Measurements from ENCODE around the gene MBD6.

GRCh38 chr12:57476993-57477709 is 45.5 kb upstream of the MBD6 start:
- no peak for TF ChIP-seq CTCF (conservative IDR thresholded peaks at IDR 0.05; ENCODE audit: low read depth, low read length)
- TF ChIP-seq EZH2 (IDR thresholded peaks at IDR 0.05; ENCODE audit: borderline replicate concordance, low read depth, low read length, poor library complexity, severe bottlenecking): no peak

All from A673 (cell line).